ACHN (cell line): ENCODE results near the gene TBL3.
A peak's percentile ranks its signal among the peaks of the same experiment; 100 is the strongest.

Source experiments
- DNase-seq: peaks from one replicate; pipeline ENCODE4 v3.0.0-alpha.2; 2015
- in situ Hi-C: cut with HindIII; loops from 2 replicates; pipeline ENCODE4 v1.10.0; 2017; ENCODE audit warnings: low sequenced_read_pairs, low pct_ligation_motif_present, low pct_unique_long_range_greater_than_20kb

The TBL3 gene

DNA sequence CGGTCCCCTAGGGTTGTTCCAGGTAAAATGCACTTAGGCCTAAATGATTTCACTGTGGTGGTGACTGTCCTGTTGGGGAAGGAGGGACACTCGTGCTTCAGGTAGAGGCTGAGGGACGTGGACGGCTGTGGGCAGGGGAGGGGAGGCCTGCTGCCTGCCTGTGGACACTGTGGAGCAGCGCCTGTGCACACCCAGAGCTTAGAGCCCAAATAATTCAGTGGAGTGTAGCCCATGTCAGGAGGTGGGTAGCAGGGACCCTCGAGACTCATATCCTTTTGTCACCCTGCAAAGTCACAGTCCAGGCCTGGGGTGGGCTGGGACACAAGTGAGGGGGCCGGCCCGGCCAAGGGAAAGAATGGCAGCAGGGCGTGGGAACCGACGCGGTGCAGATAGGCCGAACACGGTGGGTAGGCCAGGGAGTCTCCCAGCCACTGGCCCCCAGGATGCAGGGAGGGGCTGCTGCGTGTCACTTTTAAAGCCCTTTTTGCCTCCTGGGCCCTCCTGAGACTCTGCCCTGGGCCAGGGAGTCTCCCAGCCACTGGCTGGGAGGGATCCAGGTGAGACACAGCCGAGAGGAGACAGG is 54.1 kb downstream of the TBL3 start:
- DNase-seq, result no peak
- in situ Hi-C loops, result no loop called here

- DNase-seq, result peak; percentile 41
- in situ Hi-C loops, result no loop called here
Observed at GRCh38 chr16:2026461-2027023, 54.7 kb downstream of the TBL3 start, which contains the start of gene NHERF2. Gene NHERF2, plus strand, starts transcription at chr16:2026902. Its CDS starts 104 bp downstream, at chr16:2027006.

- DNase-seq, result no peak
- in situ Hi-C loops, result no loop called here
Observed at GRCh38 chr16:2027024-2028010, 55.5 kb downstream of the TBL3 start.

DNA sequence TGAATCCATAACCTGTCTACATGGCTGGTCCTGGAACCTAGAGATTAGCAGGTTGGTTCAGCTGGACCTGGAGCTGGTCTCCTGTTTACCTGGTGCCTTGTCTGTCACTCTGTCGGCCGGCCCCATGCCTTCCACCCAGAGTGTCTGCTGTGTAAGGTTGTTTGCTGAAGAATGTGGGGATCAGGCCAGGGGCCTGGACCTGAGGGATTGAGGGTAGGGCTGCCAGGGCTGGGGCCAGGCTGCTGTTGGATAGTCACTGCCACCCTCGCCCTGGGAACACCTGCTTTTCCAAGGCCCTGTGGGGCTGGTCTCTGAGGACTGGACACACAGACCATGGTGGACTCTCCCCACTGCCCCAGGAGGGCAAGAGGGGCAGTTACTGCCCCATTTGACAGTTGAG is 56.3 kb downstream of the TBL3 start:
- in situ Hi-C loops, result no loop called here
- DNase-seq, result no peak

- in situ Hi-C loops, result no loop called here
- DNase-seq, result no peak
Observed at GRCh38 chr16:2028620-2029220, 56.9 kb downstream of the TBL3 start.

- DNase-seq, result no peak
- in situ Hi-C loops, result no loop called here
Observed at GRCh38 chr16:2029350-2029749, 57.5 kb downstream of the TBL3 start.

GRCh38 chr16:2030036-2030435 is 58.2 kb downstream of the TBL3 start:
- DNase-seq, result no peak
- in situ Hi-C loops, result loop anchor here (10.0 kb wide), 1 partner anchor 135 kb away; no protein-coding TSS in a partner anchor

DNA sequence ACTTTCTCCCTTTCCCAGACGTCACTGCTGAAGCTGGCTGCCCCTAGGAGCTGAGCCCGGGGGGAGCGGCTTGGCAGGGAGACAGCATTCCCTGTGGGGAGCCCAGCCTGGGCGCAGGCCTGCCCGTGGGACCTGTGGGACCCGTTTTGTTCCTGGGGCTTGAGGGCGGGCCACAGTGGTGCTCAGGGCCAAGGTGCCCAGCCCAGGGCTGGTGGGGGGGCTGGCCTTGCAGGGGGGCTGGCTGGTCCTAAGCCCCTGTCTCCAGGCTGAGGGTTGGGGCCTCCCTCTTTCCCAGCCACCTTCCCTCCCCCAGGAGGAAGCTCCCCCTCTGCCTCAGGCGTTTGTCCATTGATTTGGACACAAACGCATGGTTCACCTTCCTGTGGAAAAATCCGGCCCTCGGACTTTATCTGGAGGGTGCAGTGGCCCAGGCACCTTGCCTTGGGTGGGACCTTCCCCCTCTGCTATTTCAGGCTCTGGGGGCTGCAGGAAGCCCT is 59.3 kb downstream of the TBL3 start:
- DNase-seq, result no peak
- in situ Hi-C loops, result loop anchor here (10.0 kb wide), 1 partner anchor 134 kb away; no protein-coding TSS in a partner anchor
